Inferior parietal cortex (tissue), 1 donor: ENCODE measurements around the gene NEDD4L.
"Not testable (repeated sequence)": the region's sequence is repeated elsewhere in the genome, so short reads cannot be mapped to it uniquely, and the experiment has no call there.

Experiments used
- DNase-seq: peaks from one replicate; pipeline ENCODE4 v3.0.0-alpha.2; 2016; ENCODE audit errors: extremely low spot score

NEDD4L gene

GRCh38 chr18:58152216-58152615, 108.2 kb downstream of the NEDD4L start:
- DNase-seq = no peak

- DNase-seq = no peak
These were observed 108.9 kb downstream of the NEDD4L start for GRCh38 chr18:58152891-58153290.

DNA sequence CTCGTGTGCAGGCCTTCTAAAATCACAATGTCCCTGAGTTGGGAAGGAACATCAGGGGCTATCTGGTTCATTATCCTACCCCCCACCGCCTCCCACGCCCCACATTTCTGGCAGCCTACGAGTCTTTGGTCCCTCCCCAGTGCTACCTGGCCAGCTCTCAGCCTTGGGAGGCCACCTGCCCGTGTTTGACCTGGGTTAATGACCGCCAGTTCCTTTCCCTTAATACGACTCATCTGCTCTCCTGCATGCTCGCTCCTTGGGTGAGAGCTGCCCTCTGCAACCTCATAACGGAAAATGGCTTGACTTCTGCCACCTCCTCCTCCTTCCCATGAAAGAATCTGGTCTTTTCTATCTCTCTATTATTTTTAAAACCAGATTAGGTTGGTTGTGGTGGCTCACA, 112.5 kb downstream of the NEDD4L start:
- DNase-seq = no peak

DNA sequence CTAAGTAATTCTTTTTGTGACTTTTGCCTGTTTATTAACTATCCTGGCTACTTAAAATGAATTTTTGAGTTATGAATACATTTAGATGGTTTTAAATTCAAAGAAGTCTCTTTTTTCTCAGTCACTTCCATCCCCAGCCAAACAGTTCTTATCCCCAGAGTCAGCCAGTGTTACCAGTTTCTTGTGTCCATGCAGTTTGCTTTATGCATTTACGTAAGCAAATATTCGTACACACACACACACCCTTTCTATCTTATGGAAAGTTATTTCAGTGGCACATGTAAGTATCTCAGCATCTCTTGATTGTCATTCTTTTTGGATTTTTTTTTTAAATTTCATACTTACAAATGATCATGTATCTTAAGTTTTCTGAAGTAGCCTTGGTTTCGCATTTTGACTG, 113.2 kb downstream of the NEDD4L start:
- no peak for DNase-seq

DNA sequence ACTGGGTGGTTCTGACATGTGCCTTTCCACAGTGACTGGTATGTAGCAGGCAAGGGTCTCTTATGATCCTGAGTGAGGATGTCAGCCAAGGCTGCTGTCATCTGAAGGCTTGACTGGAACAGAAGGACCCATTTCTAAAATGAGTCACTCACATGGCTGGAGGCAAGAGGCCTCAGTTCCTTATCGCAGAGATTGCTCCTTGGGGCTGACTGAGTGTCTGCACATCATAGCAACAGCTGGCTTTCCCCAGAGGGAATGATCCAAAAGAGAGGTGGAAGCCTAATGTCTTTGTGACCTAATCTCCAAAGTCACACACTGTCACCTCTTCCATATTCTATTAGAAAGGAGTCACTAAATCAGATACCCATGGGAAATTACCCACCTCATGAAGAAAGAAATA, 114.0 kb downstream of the NEDD4L start:
- no peak for DNase-seq

- no peak for DNase-seq
These were observed 114.4 kb downstream of the NEDD4L start for GRCh38 chr18:58158459-58158858.

- no peak for DNase-seq
These were observed 117.6 kb downstream of the NEDD4L start for GRCh38 chr18:58161659-58162058.

DNA sequence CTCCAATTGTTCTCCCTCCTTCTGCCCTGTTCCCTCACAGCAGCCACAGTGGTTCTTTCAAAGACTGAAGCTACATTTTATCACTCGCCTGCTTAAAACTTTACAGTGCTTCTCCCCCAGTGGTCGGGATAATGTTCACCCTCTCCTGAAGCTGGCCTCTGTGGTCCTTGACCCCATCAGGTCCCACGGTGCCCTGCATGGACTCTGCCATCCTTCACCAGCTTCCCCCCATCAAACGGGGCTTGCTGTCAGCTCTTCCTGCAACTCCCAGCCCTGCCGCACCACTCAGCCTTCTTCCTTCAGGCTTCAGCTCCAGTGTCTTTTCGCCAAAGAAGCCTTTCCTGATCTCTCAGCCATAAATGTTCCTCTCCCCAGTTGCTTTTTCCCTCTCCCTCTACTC, 118.1 kb downstream of the NEDD4L start:
- DNase-seq = no peak

GRCh38 chr18:58163004-58163590, 119.1 kb downstream of the NEDD4L start:
- DNase-seq = no peak

DNA sequence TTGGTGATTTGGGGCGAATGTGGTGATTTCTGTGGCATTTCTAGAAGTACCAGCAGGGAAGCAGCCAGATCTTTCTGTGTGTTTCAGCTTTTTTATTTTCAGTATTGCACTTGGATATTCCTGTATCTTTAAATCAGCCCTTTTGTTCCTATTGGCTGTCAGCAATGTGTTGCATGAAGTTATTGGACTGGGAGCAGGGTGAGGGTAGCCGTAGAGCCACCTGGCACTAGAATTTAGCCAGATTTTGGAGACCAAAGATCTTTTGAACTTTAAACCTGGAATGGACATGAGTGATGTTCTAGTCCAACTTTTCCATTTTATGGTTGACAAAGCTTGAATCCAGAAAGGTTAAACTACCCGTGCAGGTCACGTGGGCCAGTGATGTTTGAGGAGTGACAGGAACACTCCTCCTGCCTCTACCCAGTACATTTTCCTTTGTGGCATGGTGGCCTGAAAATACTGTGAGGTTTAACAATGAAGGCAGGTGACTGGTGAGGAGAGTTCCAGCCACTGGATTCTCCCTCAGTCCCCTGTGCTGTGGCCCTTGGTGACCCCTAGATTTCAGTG, 122.3 kb downstream of the NEDD4L start:
- DNase-seq = no peak

- DNase-seq = no peak
These were observed 123.0 kb downstream of the NEDD4L start for GRCh38 chr18:58167073-58167472.

DNA sequence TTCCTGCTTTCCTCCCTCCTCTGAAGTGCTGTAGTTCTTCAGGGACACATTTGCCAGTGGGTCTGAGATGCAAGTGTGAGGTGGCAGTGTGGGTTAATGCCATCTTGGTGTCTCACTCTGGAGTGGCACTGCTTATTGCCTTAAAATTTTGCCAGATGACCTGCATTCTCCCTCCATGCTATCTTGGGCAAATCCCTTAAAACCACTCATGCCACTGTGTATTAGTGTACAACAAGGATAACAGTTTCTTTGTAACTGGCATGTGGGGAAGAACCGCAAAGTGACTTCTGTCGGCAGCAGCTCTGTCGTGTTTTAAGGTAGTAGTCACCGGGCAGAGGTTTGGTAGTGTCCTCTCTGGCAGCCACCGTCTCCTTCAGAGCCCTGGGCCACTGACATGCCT, 124.2 kb downstream of the NEDD4L start:
- no peak for DNase-seq

- DNase-seq = no peak
These were observed 125.0 kb downstream of the NEDD4L start for GRCh38 chr18:58168993-58169392.

DNA sequence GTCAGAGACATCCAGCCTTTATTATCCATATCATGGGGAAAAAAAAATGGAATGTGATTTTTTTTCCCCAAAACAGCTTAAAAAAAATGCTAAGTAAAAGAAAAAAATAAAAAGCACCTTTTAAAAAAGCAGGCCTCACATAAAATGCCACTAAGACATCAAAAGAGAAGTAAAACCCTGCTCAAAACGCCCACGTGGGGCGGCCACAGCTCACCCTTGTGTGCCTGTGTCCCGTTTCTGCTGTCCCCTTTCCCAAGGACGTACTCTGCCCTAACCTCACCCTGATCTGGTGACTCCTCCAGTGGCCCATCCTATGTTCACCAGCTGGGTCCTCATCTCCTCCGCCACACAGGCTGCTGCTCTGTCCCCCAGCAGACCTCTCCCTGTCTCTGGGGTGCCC, 125.4 kb downstream of the NEDD4L start:
- no peak for DNase-seq

DNA sequence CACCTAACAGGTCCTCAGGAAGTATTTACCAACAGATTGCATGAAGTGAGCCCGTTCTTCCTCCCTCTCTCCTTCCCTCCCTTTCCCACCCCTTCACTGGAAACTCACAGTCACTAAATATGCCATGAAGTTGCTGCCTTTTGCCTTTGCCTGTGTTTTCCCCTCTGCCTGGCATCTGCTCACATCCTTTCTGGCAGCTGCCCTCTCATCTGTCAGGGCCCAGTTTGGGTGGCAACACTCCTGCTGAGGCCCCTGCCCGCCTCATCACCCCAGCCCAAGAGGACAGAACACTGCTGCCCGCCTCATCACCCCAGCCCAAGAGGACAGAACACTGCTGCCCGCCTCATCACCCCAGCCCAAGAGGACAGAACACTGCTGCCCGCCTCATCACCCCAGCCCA, 126.0 kb downstream of the NEDD4L start:
- not testable (repeated sequence) for DNase-seq

DNA sequence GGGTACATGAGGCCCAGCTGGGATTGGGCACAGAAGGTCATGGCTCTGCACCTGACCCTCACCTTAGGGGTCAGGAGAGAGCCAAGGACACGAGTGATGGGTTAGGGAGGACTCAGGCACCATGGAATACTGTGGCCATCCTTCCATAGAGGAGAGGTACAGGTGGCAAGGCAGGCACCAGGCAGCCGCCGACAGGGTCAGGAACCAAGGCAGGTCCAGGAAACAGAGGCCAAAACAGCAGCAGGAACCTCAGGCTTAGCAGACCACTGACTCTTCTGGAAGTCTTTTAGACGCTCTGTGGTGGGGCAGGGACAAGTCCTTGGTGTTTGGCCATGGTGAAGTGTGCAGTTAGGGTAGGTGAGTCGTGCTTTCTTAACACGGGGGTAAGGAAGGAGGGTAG, 128.0 kb downstream of the NEDD4L start:
- DNase-seq = no peak

- DNase-seq = no peak
These were observed 130.3 kb downstream of the NEDD4L start for GRCh38 chr18:58174285-58174684.

DNA sequence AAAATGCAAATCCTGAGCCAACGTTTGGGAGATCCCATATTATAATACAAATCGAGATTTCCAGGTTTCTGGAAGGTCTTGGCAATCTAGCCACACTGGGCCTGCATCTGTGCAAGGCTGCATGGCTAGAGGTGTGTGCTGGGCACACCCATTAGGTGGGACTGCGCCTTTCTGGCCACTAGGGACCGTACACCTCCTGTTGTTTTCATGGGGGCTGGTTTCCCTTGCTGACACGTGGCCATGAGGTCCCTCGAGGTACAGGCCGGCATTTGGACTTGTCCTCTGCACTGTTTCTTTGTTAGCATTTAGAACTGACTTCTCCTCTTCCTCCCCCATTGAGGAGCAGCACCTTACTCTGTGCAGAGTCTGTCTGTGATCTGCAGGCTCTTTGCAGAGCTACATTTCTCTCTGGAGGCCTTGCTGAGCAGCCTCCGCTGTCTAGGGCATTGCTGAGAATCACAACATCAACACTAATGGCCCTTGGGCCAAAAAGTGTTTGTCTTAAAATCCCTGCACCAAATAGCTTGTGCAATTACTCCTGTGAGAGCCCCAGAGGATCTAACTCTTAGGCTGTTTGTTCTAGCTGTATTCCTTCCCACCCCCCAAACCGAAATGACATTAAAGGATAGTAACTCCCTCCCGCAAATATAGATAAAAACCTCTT, 131.2 kb downstream of the NEDD4L start:
- no peak for DNase-seq

- DNase-seq = no peak
These were observed 131.8 kb downstream of the NEDD4L start for GRCh38 chr18:58175786-58176176.

DNA sequence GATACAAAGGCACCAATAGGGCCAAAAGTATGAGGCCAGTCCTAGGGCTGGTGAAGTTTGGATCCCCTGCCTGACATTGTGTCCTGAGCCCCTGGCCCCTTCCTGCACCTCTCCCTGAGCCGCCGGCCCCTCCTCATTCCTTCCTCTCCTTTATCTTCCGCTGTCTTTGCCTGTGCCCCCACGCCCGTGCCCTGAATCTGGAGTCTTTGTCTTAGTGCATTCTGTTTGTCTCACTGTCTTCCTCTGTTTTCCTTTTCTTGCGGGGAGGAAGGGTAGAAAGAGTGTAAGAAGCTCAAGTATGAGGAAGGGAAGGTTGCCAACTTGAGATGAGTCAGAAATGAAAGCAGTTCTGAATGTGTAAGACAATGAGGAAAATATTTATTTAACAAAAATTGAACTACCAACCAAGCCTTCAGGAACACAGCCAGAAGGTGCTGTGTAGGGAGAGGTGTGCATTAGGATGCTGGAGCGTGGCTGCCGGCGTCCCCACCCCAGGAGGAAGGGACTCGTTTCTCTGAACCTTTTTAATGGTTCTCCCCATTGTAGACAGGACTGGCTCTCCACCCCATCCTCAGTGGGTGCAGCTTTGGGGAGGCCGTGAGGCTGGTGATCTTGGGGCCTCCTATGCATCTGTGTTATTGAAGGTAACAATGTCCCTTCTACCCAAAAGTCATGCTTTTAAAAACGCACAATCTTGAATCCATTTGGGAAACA, 133.1 kb downstream of the NEDD4L start:
- no peak for DNase-seq

GRCh38 chr18:58177896-58178470, 134.0 kb downstream of the NEDD4L start:
- no peak for DNase-seq

- no peak for DNase-seq
These were observed 134.5 kb downstream of the NEDD4L start for GRCh38 chr18:58178511-58178910.

DNA sequence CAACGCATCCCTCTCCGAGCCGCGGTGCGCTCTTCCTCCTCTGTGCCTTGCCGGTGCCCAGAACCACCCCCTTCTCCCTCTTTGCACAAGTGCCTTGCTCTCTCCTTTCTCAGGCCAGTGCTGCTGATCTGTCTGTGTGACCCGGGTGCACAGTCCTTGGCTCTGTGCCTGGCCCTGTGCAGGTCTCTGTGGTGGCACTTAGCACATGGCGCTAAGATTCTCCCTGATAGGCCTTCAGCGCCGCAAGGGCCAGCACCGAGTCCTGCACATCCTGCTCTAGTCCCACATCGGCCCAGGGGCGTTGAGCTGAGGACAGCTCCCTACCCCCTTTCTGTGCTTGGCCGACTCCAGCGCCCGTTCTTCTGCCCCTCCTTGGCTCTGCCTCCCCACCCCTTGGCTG, 136.1 kb downstream of the NEDD4L start:
- DNase-seq = no peak
